GM21515 (cell line): ENCODE data around the gene FAM89B.
A peak's percentile ranks its signal among the peaks of the same experiment; 100 is the strongest.

Source experiments
- ATAC-seq: cut with Tn5 transposase; IDR thresholded peaks from one replicate; pipeline ENCODE4 v1.9.1; 2021; ENCODE audit not compliant: unreplicated experiment

FAM89B gene

DNA sequence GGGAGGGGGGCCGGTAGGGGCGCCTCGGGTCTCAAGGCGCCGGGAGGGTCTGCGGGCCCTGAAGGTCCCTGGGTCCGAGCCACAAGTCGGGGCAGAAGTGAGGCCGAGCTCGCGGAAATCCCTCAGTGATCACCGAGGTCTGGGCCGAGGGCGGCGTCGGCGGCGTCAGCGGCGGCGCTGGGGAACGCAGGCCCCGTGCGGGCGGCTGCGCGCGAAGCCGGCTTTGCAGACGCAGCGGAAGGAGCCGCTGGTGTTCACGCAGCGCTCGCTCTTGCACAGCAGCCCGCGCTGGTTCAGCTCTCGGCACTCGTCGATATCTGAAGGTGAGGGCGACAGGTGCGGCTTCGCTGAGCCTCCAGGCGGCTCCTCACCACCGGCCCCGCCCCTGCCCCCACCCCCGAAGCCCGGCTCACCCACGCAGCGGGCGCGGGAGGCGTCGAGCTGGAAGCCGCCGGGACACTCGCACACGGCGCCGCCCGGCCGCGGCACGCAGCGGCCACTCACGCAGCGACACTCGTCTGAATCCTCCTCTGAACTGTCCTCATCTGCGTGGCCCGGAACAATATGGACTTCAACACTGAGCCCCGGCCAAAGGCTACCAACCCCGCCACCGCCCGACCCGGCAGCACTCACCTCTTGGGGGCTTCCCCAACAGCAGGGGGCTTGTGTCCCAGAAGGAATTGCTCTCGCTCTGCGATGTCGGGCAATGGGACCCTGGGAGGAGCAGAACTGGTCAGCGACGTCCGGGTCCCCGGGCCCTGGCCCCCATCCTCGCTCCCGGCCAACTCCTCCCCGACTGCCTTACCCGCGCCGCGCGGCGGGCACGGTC lies 33.2 kb upstream of the FAM89B start:
- ATAC-seq = no peak

- ATAC-seq = peak; percentile 37
Measured at GRCh38 chr11:65539744-65540289, 32.5 kb upstream of the FAM89B start.

DNA sequence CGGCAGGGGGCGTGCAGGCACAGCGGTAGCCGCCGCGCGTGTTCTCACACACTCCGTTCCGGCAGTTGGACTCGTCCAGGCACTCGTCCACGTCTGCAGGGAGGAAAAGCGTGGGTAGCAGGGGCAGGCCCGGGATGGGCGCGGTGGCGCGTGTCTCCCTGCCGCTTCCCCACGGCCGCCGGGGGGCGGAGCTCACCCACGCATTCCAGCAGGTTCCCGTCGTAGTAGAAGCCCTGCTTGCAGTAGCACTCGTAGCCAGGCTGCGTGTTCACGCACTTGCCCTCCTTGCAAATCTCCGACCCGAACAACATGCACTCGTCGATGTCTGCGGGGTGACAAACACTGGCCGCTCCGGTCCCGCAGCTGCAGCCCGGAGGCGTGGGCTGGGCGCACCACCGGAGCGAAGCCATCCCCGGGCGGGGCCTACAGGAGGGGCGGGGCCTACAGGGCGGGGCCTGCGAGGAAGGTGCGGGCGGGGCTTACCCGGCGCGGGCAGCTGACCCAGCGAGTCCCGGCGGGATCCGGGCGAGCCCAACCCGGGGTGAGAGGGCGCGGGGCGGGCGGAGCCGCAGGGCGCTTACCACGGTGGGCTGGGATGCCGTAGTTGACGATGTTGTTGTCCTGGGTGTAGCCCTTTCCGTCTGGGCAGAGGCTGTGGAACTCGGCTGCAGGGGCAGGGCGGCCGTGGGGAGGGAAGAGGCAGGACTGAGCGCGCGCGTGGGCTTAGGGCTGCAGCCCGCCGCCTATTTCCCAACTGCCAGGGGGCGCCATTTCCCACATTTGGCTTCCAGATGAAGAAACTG lies 31.8 kb upstream of the FAM89B start:
- peak; percentile 65 for ATAC-seq

DNA sequence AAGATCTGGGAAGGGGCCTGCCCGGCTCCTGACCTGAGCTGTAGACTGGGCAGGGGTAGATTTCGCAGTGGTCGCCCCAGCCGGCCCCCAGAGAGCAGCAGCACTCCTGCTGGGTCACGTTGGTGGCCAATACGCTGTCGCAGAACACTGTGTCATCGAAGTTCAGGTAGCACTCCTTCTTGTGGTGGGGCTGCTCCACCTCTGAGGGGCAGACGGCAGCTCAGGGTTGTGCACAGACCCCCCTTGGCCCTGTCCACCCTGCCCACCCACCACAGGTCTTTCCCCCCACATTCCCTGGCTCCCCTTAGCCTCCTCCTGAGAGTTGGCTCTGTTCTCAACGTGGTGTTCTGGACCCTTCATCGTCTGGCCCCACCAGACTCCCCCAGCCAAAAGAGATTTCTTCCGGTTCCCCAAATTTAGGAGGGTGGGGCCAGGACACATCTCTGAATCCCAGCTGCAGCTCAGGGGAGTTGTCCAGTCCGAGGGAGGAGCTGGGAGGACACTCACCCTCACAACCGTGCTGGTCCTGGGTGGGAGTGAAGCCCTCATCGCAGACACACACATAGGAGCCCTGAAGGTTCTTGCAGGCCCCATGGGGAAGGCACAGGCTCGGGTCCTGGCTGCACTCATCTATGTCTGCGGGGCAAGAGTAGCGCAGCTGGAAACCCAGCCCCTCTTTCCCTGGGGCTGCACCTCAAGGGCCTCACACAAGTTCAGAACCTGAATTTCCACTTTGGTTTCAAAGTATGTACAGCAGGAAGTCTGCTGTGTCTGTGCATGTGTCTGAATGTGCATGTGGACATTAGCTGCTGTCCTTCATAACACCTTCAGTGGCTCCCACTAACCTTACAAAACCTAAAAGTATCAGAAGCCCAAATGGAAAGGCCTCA lies 31.0 kb upstream of the FAM89B start:
- no peak for ATAC-seq

GRCh38 chr11:65542738-65543390 lies 29.5 kb upstream of the FAM89B start:
- ATAC-seq = no peak

- no peak for ATAC-seq
Measured at GRCh38 chr11:65545853-65546216, 26.5 kb upstream of the FAM89B start.

GRCh38 chr11:65546217-65546958 lies 25.9 kb upstream of the FAM89B start:
- peak; percentile 70 for ATAC-seq

- ATAC-seq = no peak
Measured at GRCh38 chr11:65547446-65548125, 24.8 kb upstream of the FAM89B start.

- no peak for ATAC-seq
Measured at GRCh38 chr11:65548395-65548794, 23.9 kb upstream of the FAM89B start.

DNA sequence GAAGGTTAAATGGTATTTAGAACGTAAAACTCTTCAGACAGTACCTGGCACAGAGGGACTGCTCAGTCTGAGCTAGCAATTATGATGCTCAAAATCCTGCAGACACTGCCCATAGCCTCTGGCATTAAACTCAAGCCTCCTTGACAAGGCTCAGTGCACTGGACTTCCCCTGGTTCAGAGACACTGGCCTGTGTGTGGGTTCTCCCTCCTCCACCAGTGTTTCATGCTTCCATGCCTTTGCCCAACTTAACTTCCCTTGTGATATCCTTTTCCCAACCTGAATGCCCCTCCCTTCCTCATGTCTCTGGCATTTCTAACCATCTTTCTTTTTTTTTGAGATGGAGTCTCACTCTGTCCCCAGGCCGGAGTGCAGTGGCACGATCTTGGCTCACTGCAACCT lies 23.2 kb upstream of the FAM89B start:
- ATAC-seq = no peak

GRCh38 chr11:65551572-65552387 lies 20.6 kb upstream of the FAM89B start:
- no peak for ATAC-seq

- no peak for ATAC-seq
Measured at GRCh38 chr11:65552388-65552951, 19.9 kb upstream of the FAM89B start.

DNA sequence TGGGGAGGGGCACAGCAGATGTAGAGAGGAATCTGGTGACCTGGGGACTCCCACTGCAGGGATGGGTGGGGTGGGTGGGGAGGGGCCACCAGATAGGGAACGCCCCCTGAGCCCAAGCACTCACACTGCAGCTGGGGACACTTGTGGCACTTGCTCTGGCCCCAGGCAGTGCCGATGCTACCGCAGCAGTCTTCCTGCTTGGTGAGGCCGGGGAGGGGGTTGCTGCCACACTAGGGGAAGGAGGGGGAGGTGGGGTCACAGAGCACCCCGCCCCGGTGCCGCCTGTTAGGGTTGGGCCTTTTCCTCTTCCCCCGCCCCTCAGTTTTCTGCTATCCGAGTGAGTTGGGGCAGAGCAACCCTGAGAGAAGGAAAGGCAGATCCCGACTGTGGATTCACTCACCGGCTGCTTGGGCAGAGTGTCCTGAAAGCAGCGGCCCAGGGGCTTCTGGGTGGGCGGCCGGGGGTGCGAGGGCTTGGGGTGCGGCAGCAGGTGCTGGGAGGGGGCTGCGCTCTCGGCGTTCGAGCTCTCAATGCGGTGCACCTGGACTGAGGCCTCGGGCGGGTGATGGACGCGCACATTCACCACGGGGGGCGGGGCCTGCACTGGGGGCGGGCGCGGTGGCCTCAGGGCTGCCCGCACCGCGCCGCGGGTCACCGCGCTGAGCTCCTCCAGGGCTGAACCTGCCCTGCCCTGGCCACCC lies 18.9 kb upstream of the FAM89B start:
- no peak for ATAC-seq

GRCh38 chr11:65554057-65554818 lies 18.1 kb upstream of the FAM89B start:
- ATAC-seq = no peak

GRCh38 chr11:65554842-65555430 lies 17.4 kb upstream of the FAM89B start:
- no peak for ATAC-seq

GRCh38 chr11:65555693-65556231 lies 16.6 kb upstream of the FAM89B start:
- ATAC-seq = no peak
